ENCODE data around the gene PNPLA4. TPM values are rescaled to one million over a fixed set of nuclear protein-coding genes. Genes with fewer than 3 reads are reported as not detected.
A peak's percentile ranks its signal among the peaks of the same experiment; 100 is the strongest.

The PNPLA4 gene
- total RNA-seq, 6 experiments from 2014 or later, result 3.4 to 8.3 (median 4.4) TPM

GRCh38 chrX:7921750-7922149, 5.5 kb downstream of the PNPLA4 start:
- Mint-ChIP-seq H3K27me3 (ENCODE audit: insufficient read depth) (peaks cover 3% of the 10 kb centered on the region; the same call in 1 of the 2 replicates), H3K36me3 (ENCODE audit: low read depth) (peaks cover 11% of the 10 kb centered on the region; the same call in 1 of the 2 replicates), H3K4me3 (no peak overlapping the region), H3K4me1 (ENCODE audit: low read depth) (no peaks in the 10 kb centered on the region), H3K9me3 (no peaks in the 10 kb centered on the region), H3K27ac (no peak overlapping the region)
- no peak for TF ChIP-seq CTCF (IDR thresholded peaks at IDR 0.05)
- no peak for DNase-seq

GRCh38 chrX:7908821-7909220, 18.4 kb downstream of the PNPLA4 start:
- no peak for DNase-seq
- Mint-ChIP-seq H3K36me3 (ENCODE audit: low read depth) (no peaks in the 10 kb centered on the region; the same call in 1 of the 2 replicates), H3K27ac (no peak overlapping the region), H3K27me3 (ENCODE audit: insufficient read depth) (no peaks in the 10 kb centered on the region), H3K4me1 (ENCODE audit: low read depth) (no peaks in the 10 kb centered on the region), H3K4me3 (no peak overlapping the region), H3K9me3 (no peaks in the 10 kb centered on the region)
- TF ChIP-seq CTCF (IDR thresholded peaks at IDR 0.05), result no peak

- Mint-ChIP-seq H3K4me1 (ENCODE audit: low read depth) (no peaks in the 10 kb centered on the region), H3K36me3 (ENCODE audit: low read depth) (no peaks in the 10 kb centered on the region; the same call in 1 of the 2 replicates), H3K27ac (no peak overlapping the region), H3K4me3 (no peak overlapping the region), H3K27me3 (ENCODE audit: insufficient read depth) (no peaks in the 10 kb centered on the region), H3K9me3 (no peaks in the 10 kb centered on the region)
- TF ChIP-seq CTCF (IDR thresholded peaks at IDR 0.05), result no peak
- no peak for DNase-seq
These were observed 22.7 kb downstream of the PNPLA4 start for GRCh38 chrX:7904562-7904961.

GRCh38 chrX:7891928-7892327, 35.3 kb downstream of the PNPLA4 start:
- peaks cover 14% of the 10 kb centered on the region for H3K4me1 Mint-ChIP-seq (ENCODE audit: low read depth)
- H3K9me3 Mint-ChIP-seq, result peaks cover 8% of the 10 kb centered on the region; the same call in 1 of the 2 replicates
- no peak for TF ChIP-seq CTCF (IDR thresholded peaks at IDR 0.05)
- no peak for DNase-seq
- peaks cover 1% of the 10 kb centered on the region; the same call in 1 of the 2 replicates for H3K27me3 Mint-ChIP-seq (ENCODE audit: insufficient read depth)
- H3K4me3 Mint-ChIP-seq, result no peak overlapping the region
- H3K36me3 Mint-ChIP-seq (ENCODE audit: low read depth), result no peaks in the 10 kb centered on the region
- H3K27ac Mint-ChIP-seq, result no peak overlapping the region

- TF ChIP-seq CTCF (IDR thresholded peaks at IDR 0.05), result no peak
These were observed 37.5 kb downstream of the PNPLA4 start for GRCh38 chrX:7889680-7890079.

GRCh38 chrX:7889135-7889534, 38.1 kb downstream of the PNPLA4 start:
- H3K4me3 Mint-ChIP-seq, result no peak overlapping the region
- TF ChIP-seq CTCF (IDR thresholded peaks at IDR 0.05), result no peak
- no peaks in the 10 kb centered on the region for H3K27me3 Mint-ChIP-seq (ENCODE audit: insufficient read depth)
- H3K4me1 Mint-ChIP-seq (ENCODE audit: low read depth), result peaks cover 14% of the 10 kb centered on the region
- H3K9me3 Mint-ChIP-seq, result peaks cover 8% of the 10 kb centered on the region; the same call in 1 of the 2 replicates
- no peak overlapping the region for H3K27ac Mint-ChIP-seq
- no peak for DNase-seq
- H3K36me3 Mint-ChIP-seq (ENCODE audit: low read depth), result no peaks in the 10 kb centered on the region

More at GRCh38 chrX:7889680-7890079, 37.5 kb downstream of the PNPLA4 start:
- peak; percentile 26 for DNase-seq
- H3K4me1 Mint-ChIP-seq (ENCODE audit: low read depth), result peaks cover 14% of the 10 kb centered on the region
- H3K27ac Mint-ChIP-seq, result no peak overlapping the region
- H3K4me3 Mint-ChIP-seq, result no peak overlapping the region
- no peaks in the 10 kb centered on the region for H3K36me3 Mint-ChIP-seq (ENCODE audit: low read depth)
- peaks cover 8% of the 10 kb centered on the region; the same call in 1 of the 2 replicates for H3K9me3 Mint-ChIP-seq
- H3K27me3 Mint-ChIP-seq (ENCODE audit: insufficient read depth), result no peaks in the 10 kb centered on the region
